Loucy (cell line): Measurements from ENCODE around the gene PRM2.

Source experiments
- H2AFZ ChIP-seq: fragments of 200-600 bp; sonication (generic); 2 replicates; pipeline ENCODE4 v1.6.0; 2016; ENCODE audit warnings: antibody characterized with exemption, mild to moderate bottlenecking, low read length, moderate library complexity
- H3F3A ChIP-seq: fragments of 200-600 bp; 2 replicates; pipeline ENCODE4 v1.6.0; 2016; ENCODE audit warnings: antibody characterized with exemption, low read depth, mild to moderate bottlenecking
- H3K27me3 ChIP-seq: fragments of 200-600 bp; sonication (generic); 2 replicates; pipeline ENCODE4 v1.6.1; 2014; ENCODE audit warnings: low read length, mild to moderate bottlenecking; ENCODE audit not compliant: insufficient read depth, poor library complexity, severe bottlenecking
- H3K36me3 ChIP-seq: fragments of 200-600 bp; sonication (generic); 2 replicates; pipeline ENCODE4 v1.6.1; 2016; ENCODE audit warnings: low read length; ENCODE audit not compliant: insufficient read depth
- H3K4me1 ChIP-seq: fragments of 200-600 bp; sonication (generic); 2 replicates; pipeline ENCODE4 v1.5.1; 2014; ENCODE audit warnings: low read length, mild to moderate bottlenecking; ENCODE audit not compliant: insufficient read depth, poor library complexity, severe bottlenecking
- H3K4me2 ChIP-seq: fragments of 200-600 bp; sonication (generic); 2 replicates; pipeline ENCODE4 v1.6.0; 2014; ENCODE audit warnings: antibody characterized with exemption, low read length, low read depth, mild to moderate bottlenecking; ENCODE audit not compliant: poor library complexity, severe bottlenecking
- H3K4me3 ChIP-seq: fragments of 200-600 bp; sonication (generic); 2 replicates; pipeline ENCODE4 v1.5.1; 2014; ENCODE audit warnings: low read length, mild to moderate bottlenecking, mixed read lengths; ENCODE audit not compliant: poor library complexity, severe bottlenecking
- H3K79me2 ChIP-seq: fragments of 200-600 bp; sonication (generic); 2 replicates; pipeline ENCODE4 v1.6.1; 2014; ENCODE audit warnings: low read length; ENCODE audit not compliant: insufficient read depth
- H3K9ac ChIP-seq: fragments of 200-600 bp; sonication (generic); 2 replicates; pipeline ENCODE4 v1.6.0; 2014; ENCODE audit warnings: mild to moderate bottlenecking, low read depth, low read length, moderate library complexity; ENCODE audit not compliant: poor library complexity, severe bottlenecking
- H3K9me2 ChIP-seq: fragments of 200-600 bp; sonication (generic); replicated peaks from 2 replicates; pipeline ENCODE4 v1.6.1; 2016; ENCODE audit warnings: low read depth, low read length, mixed read lengths
- H3K9me3 ChIP-seq: fragments of 200-600 bp; sonication (generic); 2 replicates; pipeline ENCODE4 v1.6.1; 2014; ENCODE audit warnings: mild to moderate bottlenecking, antibody characterized with exemption, low read length, low read depth; ENCODE audit not compliant: insufficient read depth
- H4K20me1 ChIP-seq: fragments of 200-600 bp; sonication (generic); 2 replicates; pipeline ENCODE4 v1.6.0; 2014; ENCODE audit warnings: antibody characterized with exemption, low read length, mild to moderate bottlenecking; ENCODE audit not compliant: insufficient read depth, poor library complexity, severe bottlenecking
- EZH2phosphoT487 ChIP-seq: fragments of 200-600 bp; IDR thresholded peaks from 2 replicates; pipeline ENCODE4 v1.6.1; 2018; ENCODE audit warnings: antibody characterized with exemption, mild to moderate bottlenecking, moderate library complexity, borderline replicate concordance
- TF ChIP-seq, protein P1 (sequence below): fragments of 200-600 bp; sonication (generic); conservative IDR thresholded peaks from 2 replicates; pipeline ENCODE4 v1.5.1; 2014; ENCODE audit warnings: mild to moderate bottlenecking, antibody characterized with exemption, low read length

The PRM2 gene

DNA sequence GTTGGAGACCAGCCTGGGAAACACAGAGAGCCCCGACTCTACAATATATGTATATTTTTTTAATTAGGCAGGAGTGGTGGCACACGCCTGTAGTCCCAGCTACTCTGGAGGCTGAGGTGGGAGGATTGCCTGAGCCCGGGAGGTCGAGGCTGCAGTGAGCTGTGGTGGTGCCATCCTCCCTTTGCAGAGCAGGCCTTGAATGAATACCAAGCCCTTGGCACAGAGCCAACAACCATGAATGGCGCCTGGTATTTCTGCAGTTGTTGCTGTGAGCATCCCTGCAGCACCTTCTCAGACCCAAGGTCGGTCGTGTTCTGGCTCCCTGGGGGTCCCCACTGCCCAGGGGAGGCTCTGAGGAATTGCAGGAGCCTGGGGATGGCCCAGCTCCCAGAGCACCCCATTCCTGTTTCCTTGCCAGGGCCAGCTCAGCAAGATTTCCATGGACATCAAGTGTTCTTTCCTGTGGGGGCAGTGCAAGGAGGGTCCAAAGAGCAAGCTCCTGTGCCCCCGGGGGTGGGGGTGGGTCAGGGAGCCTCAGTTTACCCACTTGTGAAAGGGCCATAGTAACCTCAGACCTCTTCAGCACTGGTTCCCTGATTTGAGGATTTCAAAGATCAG is 43.4 kb upstream of the PRM2 start:
- Histone ChIP-seq H4K20me1 (no peaks in the 10 kb centered on the region), H3K79me2 (no peaks in the 10 kb centered on the region), H3K9ac (no peak overlapping the region), H3K9me3 (no peaks in the 10 kb centered on the region), H3K4me2 (no peak overlapping the region), H3F3A (no peaks in the 10 kb centered on the region), H3K9me2 (no peaks in the 10 kb centered on the region), H2AFZ (no peak overlapping the region), H3K4me1 (no peaks in the 10 kb centered on the region), H3K36me3 (no peaks in the 10 kb centered on the region), H3K27me3 (no peaks in the 10 kb centered on the region), H3K4me3 (no peak overlapping the region)
- TF ChIP-seq, protein P1, sequence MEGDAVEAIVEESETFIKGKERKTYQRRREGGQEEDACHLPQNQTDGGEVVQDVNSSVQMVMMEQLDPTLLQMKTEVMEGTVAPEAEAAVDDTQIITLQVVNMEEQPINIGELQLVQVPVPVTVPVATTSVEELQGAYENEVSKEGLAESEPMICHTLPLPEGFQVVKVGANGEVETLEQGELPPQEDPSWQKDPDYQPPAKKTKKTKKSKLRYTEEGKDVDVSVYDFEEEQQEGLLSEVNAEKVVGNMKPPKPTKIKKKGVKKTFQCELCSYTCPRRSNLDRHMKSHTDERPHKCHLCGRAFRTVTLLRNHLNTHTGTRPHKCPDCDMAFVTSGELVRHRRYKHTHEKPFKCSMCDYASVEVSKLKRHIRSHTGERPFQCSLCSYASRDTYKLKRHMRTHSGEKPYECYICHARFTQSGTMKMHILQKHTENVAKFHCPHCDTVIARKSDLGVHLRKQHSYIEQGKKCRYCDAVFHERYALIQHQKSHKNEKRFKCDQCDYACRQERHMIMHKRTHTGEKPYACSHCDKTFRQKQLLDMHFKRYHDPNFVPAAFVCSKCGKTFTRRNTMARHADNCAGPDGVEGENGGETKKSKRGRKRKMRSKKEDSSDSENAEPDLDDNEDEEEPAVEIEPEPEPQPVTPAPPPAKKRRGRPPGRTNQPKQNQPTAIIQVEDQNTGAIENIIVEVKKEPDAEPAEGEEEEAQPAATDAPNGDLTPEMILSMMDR, result no peak
- TF ChIP-seq EZH2phosphoT487, result no peak

DNA sequence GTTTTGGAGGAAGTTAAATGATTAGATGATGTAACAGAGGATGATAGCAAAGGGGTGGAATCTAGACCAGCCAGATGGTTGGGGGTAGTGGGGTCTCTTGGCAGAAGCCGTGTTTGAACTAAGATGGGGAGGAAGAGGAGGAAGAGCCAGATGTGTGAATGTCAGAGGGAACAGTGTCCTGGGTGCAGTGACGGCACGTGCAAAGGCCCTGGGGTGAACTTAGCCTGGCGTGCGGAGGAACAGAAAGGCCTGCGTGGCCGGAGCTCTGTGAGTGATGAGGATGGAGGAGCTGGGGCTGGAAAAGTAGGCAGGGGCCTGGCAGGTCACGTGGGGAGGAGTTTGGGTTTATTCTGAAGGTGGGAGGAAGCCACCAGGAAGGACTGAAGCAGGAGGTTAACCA is 42.5 kb upstream of the PRM2 start:
- TF ChIP-seq, protein P1, result no peak
- TF ChIP-seq EZH2phosphoT487, result no peak
- Histone ChIP-seq H3K9me3 (no peaks in the 10 kb centered on the region), H3K9ac (no peak overlapping the region), H3K27me3 (no peaks in the 10 kb centered on the region), H3K9me2 (no peaks in the 10 kb centered on the region), H2AFZ (no peak overlapping the region), H3K79me2 (no peaks in the 10 kb centered on the region), H3F3A (no peaks in the 10 kb centered on the region), H3K4me2 (no peak overlapping the region), H3K4me1 (no peaks in the 10 kb centered on the region), H3K36me3 (no peaks in the 10 kb centered on the region), H4K20me1 (no peaks in the 10 kb centered on the region), H3K4me3 (no peak overlapping the region)

DNA sequence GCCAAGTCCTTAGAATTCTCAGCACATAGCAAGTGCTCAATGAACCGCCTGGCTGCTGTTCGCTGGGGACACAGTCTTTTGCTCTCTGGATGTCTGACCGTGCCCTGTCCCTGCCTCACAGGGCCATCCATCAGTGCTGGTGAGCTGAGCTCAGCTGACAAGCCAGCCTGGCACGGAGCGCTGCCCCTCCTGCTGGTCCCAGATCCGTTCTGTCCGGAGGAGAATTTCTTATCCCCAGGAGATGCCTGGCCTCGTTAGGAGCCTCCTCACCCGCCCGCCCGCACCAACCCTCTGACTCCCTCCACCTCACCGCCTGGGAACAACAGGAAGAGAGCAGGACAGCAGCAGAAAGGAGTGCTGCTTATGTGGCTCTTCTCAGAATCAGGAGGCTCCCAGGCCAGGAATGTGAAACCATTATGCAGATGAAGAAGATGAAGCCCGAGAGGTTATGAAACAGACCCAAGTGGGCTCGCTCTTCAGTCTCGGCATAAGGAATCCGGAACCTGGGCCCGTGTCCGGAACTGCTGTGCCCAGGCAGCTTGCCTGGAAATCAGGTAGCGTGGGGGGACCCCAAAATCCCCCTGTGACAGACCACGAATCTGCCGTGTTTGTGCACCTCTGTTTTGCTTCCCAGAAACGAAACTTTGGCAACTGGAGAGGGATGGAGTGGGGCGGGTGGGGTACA is 40.2 kb upstream of the PRM2 start:
- Histone ChIP-seq H3K36me3 (no peaks in the 10 kb centered on the region), H4K20me1 (no peaks in the 10 kb centered on the region), H3F3A (no peaks in the 10 kb centered on the region), H3K9ac (no peak overlapping the region), H3K9me3 (no peaks in the 10 kb centered on the region), H3K4me2 (no peak overlapping the region), H3K4me1 (peaks cover 19% of the 10 kb centered on the region), H3K9me2 (no peaks in the 10 kb centered on the region), H3K79me2 (no peaks in the 10 kb centered on the region), H3K27me3 (no peaks in the 10 kb centered on the region), H3K4me3 (no peak overlapping the region), H2AFZ (no peak overlapping the region)
- no peak for TF ChIP-seq EZH2phosphoT487
- TF ChIP-seq, protein P1, result no peak
